GM18502 (cell line): Measurements from ENCODE around the gene NNAT.

ENCODE experiments used
- ATAC-seq: cut with Tn5 transposase; IDR thresholded peaks from one replicate; pipeline ENCODE4 v1.9.1; 2021; ENCODE audit warnings: mild to moderate bottlenecking; ENCODE audit not compliant: unreplicated experiment, poor library complexity

Gene NNAT

GRCh38 chr20:37501940-37502339, 19.1 kb upstream of the NNAT start:
- ATAC-seq: no peak

GRCh38 chr20:37502654-37503053, 18.4 kb upstream of the NNAT start:
- ATAC-seq: no peak

- no peak for ATAC-seq
Observed at GRCh38 chr20:37503256-37503927, 17.7 kb upstream of the NNAT start.

- ATAC-seq: no peak
Observed at GRCh38 chr20:37504404-37505096, 16.5 kb upstream of the NNAT start.

- ATAC-seq: no peak
Observed at GRCh38 chr20:37505263-37506151, 15.5 kb upstream of the NNAT start.

GRCh38 chr20:37506152-37506725, 14.8 kb upstream of the NNAT start:
- no peak for ATAC-seq

- ATAC-seq: no peak
Observed at GRCh38 chr20:37510226-37510625, 10.8 kb upstream of the NNAT start.

- no peak for ATAC-seq
Observed at GRCh38 chr20:37511610-37512275, 9.3 kb upstream of the NNAT start.

- no peak for ATAC-seq
Observed at GRCh38 chr20:37513779-37514359, 7.2 kb upstream of the NNAT start.

- ATAC-seq: no peak
Observed at GRCh38 chr20:37515876-37516275, 5.2 kb upstream of the NNAT start.

GRCh38 chr20:37516811-37517750, 4.0 kb upstream of the NNAT start:
- no peak for ATAC-seq

GRCh38 chr20:37518059-37518458, 3.0 kb upstream of the NNAT start:
- no peak for ATAC-seq

GRCh38 chr20:37518606-37519507, 2.2 kb upstream of the NNAT start:
- no peak for ATAC-seq

- ATAC-seq: no peak
Observed at GRCh38 chr20:37519508-37520418, 1.3 kb upstream of the NNAT start.

- ATAC-seq: no peak
Observed at GRCh38 chr20:37520419-37520955, 563 bp upstream of the NNAT start.

GRCh38 chr20:37522260-37523011, 1.4 kb downstream of the NNAT start:
- ATAC-seq: no peak
